Measurements from ENCODE around the gene ETF1.

The ETF1 gene

DNA sequence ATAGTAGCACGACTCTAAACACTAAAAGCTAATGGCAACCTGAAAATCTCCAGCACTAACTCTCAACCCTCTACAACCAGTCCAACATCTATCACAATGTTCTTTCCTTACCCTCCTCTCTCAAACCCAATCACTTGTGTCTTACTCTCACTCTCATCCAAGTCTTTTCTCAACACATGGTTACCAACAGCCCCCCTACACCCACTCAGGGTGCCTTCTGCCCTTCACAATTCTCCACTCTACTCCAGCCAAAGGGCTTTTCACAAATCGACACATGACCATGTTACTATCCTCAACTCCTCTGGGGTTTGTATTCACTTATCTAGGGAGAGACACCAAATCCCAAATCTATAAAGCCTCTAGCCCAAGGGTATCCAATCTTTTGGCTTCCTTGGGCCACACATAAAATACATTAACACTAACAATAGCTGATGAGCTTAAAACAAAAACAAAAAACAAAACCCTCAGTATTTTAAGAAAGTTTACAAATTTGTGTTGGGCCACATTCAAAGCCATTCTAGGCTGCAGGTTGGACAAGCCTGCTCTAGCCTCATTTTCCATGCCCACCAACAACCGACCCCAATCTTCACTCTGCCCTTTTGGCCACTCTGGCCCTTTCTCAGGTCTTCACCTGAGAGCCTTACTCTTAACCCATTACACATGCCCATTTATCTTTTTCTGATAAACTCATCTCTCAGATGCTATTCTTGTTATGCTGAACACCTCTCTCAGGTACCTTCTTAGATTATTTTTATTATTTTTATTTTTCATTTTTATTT lies 20.5 kb upstream of the ETF1 start:
- no peak for DNase-seq (ENCODE audit: low spot score)

GRCh38 chr5:138560971-138561370 lies 17.9 kb upstream of the ETF1 start:
- no peak for DNase-seq (ENCODE audit: low spot score)

DNA sequence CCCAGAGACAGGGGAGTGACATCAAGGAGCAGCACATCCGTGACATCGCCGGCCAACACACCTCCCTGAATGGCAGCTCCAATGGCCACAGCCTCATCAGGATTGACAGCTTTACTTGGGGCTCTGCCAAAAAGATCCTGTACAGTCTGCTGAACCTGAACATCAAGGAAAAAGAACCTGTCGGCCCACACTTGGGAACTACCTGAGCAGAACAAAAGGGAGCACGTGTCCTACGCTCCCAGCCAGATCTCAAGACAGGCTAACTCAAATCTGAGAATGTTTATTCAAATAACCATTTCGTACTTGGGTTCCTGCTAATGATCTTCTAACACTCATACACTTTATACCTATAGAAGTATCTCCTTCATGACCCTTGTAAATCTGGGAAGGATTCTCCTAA lies 16.9 kb upstream of the ETF1 start:
- no peak for DNase-seq (ENCODE audit: low spot score)

DNA sequence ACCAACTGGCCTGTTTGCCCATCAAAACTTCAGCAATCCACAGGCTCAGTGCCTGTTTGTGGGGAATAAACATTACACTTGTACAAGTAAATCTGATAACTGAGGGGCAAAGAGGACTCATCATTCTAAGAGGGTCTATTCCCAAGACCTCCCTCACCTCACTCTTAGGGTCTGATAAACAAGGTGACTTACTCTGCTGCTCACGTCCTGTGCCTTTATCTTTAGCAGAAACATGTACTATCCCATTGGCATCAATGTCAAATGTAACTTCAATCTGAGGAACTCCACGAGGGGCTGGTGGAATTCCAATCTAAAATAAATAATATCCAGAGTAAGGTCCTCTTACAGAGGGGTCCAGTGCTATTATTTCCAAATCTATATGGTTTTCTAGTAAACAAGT lies 14.6 kb upstream of the ETF1 start:
- DNase-seq (ENCODE audit: low spot score): no peak

GRCh38 chr5:138554143-138554542 lies 11.1 kb upstream of the ETF1 start:
- no peak for DNase-seq (ENCODE audit: low spot score)

DNA sequence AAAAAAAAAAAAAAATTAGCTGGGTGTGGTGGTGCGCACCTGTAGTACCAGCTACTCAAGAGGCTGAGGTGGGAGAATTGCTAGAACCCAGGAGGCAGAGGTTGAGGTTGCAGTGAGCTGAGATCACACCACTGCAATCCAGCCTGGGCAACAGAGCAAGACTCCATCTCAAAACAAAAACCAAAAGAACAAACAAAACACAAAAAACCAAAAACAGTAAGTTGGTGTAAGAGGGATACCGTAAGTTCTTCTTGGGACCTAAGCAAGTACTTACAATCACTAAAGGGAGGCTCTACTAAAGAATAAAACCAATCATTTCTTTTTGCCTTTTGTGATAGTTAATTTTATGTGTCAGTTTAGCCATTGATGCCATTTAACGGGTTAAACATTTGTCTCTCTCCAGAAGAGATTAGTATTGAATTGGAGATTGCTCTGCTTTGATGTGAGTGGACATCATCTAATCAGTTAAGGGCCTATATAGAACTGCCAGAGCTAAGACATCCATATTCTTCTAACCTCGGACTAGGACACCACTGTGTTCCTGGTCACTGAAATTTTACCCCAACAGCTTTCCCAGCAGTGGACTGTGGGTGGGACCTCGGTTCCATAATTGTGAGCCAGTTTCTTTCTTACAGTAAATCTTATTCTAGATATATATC lies 10.5 kb upstream of the ETF1 start:
- DNase-seq (ENCODE audit: low spot score): no peak

DNA sequence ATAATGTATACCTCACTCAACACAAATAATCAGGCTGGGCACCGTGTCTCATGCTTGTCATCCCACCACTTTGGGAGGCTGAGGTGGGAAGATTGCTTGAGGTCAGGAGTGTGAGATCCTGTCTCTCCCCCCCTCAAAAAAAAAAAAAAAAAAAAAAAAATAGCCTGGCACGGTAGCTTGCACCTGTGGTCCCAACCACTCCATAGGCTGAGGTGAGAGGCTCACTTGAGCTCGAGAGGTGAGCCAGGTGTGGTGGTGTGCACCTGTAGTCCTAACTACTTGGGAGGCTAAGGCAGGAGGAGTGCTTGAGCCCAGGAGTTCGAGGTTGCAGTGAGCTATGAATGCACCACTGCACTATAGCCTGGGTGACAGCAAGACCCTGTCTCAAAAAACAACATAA lies 9.6 kb upstream of the ETF1 start:
- DNase-seq (ENCODE audit: low spot score): no peak

DNA sequence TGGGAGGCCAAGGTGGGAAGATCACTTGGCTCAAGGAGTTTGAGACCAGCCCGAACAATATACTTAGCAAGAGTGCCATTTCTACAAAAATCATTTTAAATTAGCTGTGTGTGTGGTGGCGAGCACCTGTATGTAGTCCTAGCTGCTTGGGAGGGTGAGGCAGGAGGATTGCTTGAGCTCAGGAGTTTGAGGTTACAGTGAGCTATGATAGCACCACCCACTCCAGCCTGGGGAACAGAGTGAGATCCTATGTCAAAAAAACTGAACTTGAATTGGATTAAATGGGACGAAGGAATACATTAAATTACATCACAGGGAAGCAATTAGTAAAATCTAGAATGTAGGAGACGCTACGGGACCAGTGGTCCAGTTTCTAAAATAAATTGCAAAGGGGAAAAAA lies 6.4 kb upstream of the ETF1 start:
- DNase-seq (ENCODE audit: low spot score): no peak

DNA sequence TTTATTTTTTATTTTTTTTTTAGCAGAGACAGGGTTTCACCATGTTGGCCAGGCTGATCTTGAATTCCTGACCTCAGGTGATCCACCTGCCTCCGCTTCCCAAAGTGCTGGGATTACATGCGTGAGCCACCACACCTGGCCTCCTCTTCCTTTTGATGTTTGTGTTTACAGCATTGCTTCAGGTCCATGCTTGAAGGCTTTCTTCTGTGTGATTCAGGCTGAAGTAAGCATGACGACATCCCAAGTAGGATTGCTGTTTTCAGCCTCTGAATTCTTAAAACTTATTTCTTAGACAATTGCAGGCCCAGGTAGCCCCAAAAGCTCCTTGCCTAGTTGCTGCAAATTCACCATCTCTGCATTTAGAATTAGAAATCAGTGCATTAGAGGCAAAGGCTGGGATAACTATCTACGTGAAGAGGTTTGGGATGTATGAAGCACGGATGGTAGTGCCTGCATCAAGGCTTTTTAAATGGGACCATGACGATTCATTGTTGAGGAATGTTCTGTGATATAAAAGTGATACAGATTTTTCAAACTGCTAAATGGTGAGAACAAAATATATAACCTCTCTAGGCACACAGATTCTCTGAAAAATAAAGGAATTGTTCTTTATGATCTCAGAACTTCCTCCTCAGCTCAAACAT lies 3.0 kb upstream of the ETF1 start:
- DNase-seq (ENCODE audit: low spot score): no peak

GRCh38 chr5:138544181-138545134 lies 1.4 kb upstream of the ETF1 start:
- no peak for DNase-seq (ENCODE audit: low spot score)

GRCh38 chr5:138543730-138544104 lies 681 bp upstream of the ETF1 start:
- peak; percentile 68 for DNase-seq (ENCODE audit: low spot score)

GRCh38 chr5:138542180-138542955 lies 668 bp downstream of the ETF1 start:
- no peak for DNase-seq (ENCODE audit: low spot score)

DNA sequence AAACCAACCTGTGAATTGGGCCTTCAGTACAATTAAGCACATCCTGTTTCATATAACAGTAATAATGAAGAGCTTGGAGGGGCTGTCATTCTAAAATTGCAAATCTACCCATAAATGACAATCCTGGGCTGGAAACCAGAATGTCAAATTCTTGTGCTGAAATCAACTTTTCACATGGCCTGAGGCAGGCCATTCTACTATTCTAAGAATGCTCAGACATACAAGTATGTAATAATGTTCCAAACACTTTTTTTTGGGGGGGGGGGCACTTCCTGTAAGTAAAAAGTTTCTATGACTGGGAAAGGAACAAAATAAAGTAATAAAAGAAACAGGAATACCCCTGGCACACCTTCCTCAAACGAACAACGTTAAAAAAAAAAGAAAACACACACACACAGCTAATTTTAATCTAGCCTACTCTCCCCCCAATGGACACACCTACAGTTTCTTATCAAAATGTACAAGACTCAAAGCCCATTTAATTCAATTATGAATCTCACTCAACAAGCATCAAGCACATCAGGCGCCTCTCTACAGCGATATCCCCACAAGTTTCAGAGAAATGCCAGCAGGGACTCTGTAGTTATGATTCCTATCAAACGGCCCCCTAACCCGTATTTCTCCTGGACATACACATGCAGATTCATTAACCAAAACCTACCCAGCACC lies 1.4 kb downstream of the ETF1 start:
- DNase-seq (ENCODE audit: low spot score): no peak

DNA sequence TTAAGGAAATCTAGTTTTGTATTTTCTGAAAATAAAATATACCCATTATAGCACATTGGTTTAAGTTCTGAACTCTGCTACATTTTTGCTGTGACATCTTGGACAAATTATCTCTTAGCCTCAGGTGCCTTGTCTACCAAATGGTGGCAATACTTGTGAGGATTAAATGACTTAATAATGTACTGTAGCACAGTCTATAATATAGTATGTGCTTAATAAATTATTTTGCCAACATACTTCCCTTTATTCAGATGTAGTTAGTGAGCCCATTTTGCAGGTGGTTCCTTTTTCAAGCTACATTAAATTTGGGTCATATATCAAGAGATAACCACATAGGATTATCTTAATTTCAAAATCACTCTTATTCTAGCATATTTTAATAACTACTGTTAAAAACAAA lies 3.2 kb downstream of the ETF1 start:
- no peak for DNase-seq (ENCODE audit: low spot score)

- no peak for DNase-seq (ENCODE audit: low spot score)
Observed at GRCh38 chr5:138538943-138539627, 4.0 kb downstream of the ETF1 start.

DNA sequence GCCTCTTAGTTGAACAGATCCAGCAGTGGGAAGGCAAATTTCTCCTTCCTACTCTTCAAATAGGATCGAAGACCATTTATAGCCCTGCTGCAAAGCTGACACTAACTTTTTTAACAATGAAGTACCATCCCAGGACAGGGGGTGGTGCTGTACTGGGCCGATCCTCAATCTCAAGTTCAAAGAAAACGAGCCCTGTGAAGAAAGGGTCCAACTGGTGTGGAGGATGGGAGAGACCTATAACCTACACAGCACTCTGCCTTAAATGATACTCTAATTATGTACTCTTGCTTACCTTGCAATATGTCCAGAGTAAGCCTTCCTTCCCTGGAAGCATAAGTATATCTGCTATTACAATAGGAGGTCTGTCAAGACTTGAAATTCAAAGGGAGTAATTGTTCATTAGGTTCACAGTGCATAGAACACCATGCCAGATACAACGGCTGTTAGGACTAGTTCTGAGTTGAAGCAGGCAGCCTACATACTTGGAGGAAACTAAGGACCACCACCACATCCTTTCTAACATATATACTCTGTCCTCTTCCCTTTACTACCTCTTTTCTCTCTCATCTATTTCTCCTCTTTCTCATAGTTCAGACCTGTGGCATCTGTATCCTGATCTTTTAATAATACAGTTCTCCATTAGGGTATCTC lies 6.2 kb downstream of the ETF1 start:
- peak; percentile 44 for DNase-seq (ENCODE audit: low spot score)

- DNase-seq (ENCODE audit: low spot score): no peak
Observed at GRCh38 chr5:138536215-138536614, 6.8 kb downstream of the ETF1 start.

- no peak for DNase-seq (ENCODE audit: low spot score)
Observed at GRCh38 chr5:138533973-138534941, 8.8 kb downstream of the ETF1 start.

GRCh38 chr5:138529812-138530211 lies 13.2 kb downstream of the ETF1 start:
- DNase-seq (ENCODE audit: low spot score): no peak

All from hepatic stellate cell (primary cell).